Umbilical cord (tissue), 2 donors: ENCODE data around the gene OPCML. TPM values are rescaled to one million over a fixed set of nuclear protein-coding genes. Genes with fewer than 3 reads are reported as not detected.
A peak's percentile ranks its signal among the peaks of the same experiment; 100 is the strongest.

ENCODE experiments used
- DNase-seq: peaks from one replicate; pipeline ENCODE4 v3.0.0-alpha.2; 2015; ENCODE audit warnings: low spot score
- total RNA-seq: library from RNA; depleted of rRNA; stranded (reverse); fragments of >200 nt; gene quantifications from one replicate; pipeline ENCODE4 v1.2.3, GENCODE V29; 2014; ENCODE audit warnings: low replicate concordance; ENCODE audit not compliant: insufficient read depth

The OPCML gene
- total RNA-seq, 1 donor from 2014 or later = 4.8 TPM

DNA sequence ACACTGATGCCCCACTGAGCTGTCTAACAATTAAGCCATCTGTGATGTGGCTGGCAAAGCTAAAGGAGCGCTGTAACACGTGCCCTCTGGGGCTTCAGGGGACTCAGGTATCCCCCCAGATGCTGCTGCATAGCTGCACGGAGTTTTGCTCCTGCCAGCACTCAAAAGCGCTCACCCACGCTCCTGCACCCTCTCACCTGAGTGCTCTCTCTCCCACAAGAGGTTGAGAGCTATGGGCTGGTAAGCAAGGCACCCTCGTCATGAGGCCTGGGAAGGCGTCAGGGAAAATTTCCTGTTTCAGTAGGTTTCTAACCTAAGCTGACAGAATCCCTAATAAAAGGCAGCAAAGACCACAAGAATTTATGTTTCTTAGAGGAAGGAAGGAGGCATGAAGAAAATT lies 850.3 kb downstream of the OPCML start:
- no peak for DNase-seq

DNA sequence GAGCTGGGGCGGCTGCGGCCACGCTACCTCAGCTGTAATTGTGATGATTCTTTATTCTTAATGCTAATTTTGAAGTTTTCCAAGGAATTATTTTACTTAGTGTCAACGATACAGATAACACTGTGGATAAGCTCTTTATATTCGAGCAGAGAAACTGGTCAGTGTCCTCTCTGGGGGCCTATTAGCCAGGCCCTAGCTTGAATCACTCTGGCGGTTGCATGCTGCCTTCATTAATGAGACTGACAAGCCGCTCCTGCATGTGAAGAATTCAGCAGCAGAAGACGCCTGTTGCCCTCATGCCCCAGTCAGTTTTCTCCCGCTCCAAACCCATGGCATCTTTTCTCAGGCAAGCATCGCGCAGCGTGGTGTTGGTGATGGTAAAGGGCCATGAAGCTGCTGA lies 851.7 kb downstream of the OPCML start:
- DNase-seq = no peak

DNA sequence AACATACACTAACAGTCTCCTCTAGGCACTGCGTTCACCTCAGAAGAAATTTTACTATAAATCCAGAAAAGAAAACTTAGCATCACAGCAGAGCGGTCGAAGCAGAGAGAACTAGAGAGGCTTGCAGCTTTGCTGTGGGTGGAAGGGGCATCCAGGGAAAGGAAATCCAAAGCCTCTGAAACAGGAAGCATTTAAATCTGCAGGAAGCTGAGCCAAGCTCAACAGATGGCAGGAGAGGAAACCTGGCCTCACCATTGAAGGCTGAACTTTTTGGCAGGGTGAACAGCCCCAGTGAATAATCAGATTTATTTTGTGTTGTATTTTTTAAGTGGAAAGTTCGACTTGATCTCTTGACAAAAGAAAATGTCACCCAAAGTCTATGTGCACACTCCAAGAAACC lies 858.1 kb downstream of the OPCML start:
- no peak for DNase-seq

DNA sequence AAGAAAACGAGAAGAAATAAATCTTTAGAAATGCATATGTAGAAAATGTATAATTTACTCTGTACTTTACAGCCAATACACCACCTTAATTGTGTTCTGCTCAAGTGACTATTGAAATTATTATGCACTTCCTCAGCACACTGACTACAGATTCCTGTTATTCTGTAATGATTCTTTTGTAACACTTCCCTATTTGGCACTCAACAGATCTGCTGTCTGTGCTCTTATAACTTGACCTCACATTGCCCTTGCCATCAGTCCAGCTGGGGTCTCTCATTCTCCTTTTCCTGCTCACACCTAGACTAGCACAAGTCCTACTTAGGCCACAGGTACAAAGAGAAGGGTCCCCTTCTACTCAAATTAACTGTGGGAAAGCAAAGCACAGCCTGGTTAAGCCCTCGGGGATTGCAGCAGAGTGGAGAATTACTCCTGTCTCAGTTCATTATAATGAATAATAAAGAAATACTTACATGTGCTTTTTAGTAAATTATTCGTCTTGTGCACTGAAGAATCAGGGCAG lies 860.4 kb downstream of the OPCML start:
- no peak for DNase-seq

DNA sequence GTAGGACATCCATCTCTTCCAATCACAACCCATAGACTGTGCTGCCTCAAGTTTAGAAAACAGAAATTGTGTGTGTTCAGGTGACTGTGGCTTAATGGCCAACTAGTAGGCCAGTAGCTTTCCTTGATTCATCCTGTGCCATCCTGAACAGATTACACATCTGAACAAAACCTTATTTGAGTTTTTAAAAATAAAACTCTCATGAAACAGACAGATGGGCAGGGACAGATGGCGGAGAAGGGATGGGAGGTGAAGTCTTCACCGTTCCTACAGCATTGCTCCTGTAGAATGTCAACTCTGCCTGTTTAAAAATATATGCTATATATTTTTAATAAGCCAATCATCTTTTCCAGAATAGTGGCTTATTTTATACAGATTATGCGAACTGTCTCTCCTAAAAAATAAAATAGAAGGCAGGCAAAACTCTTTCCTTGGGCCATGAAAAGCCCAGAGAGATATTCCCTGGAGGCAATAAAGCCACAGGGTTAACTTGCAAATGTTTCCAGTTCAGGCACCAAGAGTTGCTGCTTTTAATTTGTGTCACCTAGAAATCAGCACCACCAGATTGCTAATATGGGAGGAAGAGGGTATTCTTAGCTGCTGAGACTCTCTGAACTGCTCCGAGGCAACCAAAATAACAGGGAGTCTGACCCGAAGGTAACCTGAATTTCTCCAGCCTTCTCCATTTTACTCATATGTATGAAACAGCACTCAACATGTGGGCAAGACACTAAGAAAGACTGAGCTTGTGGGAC lies 861.2 kb downstream of the OPCML start:
- no peak for DNase-seq

DNA sequence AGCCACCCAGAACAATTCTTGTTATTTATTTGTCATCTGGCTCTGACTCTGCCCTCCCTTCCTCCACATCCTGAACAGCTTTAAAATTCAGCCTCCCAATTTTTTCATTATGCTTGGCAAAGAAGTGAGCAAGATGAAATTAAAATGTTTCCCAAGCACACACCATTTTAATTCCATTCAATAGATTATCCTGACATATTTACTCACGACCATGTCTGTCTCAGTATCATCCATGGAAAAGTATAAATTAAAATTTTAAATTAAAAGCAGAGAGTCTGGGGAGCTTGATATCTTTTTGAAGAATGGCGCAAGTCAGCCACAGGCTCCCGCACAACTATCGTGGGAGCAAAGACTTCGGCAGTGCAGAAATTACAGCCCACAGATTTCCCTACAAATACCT lies 862.4 kb downstream of the OPCML start:
- no peak for DNase-seq

DNA sequence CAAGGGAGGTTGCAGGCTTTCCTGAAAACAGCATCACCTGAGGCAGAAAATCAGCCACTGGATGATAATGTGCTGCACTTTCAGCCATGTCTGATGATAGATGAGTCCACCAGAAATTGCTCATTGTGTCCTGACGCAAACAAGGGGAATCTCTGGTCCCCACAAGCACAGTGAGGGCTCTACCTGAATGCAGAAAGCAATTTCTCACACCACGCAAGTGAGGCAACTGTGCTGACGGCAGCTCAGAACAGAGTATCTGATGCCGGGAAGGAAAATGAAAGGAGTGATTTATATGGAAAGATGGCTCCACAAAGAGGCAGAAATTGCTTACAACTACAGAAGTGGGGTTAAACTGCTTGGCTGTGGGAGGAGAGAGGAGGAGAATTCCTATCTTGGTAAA lies 867.1 kb downstream of the OPCML start:
- no peak for DNase-seq

DNA sequence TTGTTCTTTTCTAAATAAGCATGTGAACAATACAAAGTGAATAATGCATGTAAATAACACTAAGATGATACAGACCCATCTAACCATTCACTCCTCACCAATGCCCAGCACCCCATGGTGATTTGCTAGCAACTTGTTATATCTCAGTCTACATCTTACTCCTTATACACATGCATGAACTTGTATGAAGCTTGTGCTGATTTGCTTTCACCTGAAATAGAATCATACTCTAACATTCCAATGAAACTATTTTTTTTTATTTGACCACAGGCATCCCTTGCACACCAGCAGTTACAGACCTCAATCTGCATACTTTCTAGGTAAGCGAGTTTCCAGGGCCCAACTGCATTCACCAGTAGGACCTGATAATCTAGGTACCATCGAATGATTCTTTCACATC lies 873.6 kb downstream of the OPCML start:
- no peak for DNase-seq

DNA sequence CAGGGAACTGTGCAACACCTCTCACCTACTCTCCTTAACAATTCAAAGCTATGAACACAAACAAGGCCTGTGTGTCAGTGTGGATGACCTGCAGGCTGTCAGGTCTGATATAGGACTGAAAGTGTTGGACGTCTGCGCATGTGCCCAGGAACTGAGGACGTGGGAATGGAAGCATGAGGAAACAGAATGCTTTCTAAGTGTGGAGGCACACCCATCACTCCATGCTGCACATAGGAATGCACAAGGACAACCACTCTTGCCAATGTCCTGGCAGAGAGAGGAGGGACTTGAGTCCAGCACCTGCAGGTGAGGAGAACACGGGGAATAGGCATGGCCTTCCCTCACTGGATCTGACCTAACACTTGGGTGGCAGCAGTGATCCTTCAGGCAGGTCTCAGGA lies 874.3 kb downstream of the OPCML start:
- DNase-seq = no peak

DNA sequence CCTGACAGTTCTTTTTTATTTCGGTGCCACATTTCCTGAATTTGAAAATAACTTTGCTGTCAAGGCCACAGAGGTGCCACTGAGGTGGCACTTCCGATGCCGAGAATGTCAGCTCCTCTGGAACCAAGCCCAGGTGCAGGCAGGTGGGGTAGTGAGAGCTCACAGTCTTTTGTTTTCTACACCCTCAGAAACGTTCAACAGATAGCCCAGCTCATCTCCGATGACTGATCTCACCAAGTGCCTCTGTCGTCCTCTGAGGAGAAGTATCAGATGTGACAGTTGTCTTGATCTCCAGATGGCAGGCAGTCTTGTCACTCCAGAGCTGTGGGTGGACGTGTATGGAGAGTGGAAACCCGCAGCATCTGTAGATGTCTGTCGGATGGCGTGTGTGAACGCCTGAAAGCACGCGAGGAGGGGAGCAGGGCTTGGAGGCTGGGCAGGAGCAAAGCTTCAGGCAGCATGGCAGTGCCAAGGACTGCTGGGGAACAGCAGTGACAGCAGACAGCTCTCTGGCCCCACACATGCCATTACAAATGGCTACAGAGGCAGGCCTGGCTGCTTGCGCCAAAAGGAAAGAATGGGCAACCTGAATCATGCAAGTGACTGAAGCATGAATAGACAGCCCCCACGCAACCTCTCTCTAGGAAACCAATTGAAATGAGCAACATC lies 877.0 kb downstream of the OPCML start:
- DNase-seq = no peak

DNA sequence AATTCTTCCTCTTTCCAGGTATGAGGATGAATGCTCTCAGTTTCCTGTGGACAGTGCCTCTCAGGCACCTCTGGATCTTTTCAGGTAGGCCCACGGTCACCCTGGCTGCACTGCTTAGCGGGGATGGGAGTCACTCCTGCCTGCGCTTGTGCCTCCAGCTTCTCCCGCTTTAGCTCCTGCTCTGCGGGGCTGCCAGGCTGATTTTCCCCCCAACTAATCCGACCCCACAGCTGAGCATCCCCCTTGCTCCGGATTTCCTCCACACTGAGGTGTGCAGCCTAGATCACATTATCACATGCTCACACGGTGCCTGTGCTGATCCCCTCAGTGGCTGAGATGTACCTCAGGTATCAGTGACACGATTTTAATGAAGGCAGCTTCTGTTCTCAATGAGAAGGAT lies 879.1 kb downstream of the OPCML start:
- no peak for DNase-seq

DNA sequence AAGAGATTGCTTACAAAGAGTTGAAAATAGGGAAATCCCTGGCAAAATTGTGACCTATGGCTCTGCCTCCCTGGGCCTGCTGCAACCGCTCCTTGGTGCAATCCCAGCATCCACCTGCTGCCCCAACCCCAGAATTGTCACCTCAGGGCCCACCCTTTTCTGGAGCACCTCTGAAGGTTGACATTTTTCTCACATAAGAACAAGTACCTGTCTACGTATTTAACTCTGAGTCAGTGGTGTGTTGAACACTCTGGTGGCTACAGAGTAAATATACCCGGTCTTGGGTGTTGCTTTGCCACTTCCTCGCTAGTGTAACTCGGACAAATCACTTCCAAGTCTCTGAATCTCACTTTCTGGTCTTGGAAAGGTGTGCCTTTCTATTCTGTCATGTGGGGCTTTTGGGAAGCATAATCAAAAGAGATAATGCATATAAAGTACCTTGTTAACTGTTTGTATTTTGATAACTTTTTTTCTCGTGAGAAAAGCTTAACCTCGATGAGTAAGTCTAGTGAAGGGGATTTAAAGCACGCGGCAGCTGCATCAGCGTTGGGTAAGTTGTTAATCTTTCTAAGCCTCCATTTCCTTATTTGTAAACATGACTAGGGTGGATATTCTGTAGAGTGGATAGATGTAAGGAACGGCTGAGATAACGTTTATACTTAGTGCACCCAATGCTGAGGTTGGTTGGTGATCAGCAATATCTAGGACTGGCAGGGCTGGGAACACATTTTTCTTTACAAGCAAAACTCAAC lies 881.2 kb downstream of the OPCML start:
- no peak for DNase-seq

DNA sequence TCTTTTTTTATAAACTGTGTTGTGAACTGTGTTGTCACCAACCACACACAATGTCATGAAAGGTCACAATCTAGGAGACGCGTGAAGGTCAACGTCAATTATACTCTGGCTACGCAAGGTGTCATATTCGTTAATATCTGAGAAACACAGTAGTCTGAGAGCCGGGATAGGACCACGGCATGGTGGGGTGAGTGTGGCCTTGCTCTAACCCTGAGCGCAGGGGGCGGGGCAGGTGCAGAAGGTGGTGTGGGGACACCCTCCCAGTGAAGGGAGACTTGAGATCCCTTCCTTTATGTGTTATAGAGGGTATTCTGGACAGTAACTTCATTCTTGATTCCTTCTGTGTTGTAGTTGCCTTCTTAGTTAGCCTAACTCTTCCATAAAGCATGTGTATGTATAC lies 883.0 kb downstream of the OPCML start:
- DNase-seq = no peak

DNA sequence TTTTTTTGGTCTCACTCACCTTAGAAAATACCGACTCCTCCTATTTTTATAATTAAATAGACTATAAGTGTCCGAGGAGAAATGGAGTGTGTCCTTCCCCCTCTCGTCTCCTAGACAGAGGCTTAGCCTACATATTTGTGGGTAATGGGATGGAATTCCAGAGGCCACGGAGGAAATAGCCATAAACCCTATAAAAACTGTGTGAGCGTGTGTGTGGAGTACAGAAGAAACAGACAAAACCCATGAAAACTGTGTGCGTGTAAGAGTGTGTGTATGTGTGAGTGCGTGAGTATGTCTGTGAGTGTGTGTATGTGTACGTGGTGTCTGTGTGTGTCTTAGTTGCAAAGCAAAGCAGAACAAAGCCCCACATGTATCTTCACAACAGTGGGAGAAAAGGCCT lies 883.5 kb downstream of the OPCML start:
- DNase-seq = peak; percentile 12

DNA sequence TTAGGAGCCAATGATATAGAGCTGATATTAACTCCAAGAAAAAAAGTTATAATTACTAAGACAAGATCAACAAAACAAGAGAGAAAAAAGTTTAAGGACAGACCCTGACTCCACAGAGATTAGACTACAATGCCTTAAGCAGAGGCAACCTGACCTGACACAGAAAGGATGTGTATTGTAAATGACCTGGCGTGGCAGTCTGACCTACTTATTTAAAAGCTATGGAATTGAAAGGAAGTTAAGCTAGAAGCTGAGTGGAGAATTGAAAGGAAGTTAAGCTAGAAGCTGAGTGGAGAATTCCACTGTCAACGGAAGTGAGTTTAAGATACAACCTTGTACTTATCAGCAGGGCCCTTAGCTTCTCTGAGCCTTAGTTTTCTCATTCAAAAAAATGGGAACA lies 885.4 kb downstream of the OPCML start:
- no peak for DNase-seq

DNA sequence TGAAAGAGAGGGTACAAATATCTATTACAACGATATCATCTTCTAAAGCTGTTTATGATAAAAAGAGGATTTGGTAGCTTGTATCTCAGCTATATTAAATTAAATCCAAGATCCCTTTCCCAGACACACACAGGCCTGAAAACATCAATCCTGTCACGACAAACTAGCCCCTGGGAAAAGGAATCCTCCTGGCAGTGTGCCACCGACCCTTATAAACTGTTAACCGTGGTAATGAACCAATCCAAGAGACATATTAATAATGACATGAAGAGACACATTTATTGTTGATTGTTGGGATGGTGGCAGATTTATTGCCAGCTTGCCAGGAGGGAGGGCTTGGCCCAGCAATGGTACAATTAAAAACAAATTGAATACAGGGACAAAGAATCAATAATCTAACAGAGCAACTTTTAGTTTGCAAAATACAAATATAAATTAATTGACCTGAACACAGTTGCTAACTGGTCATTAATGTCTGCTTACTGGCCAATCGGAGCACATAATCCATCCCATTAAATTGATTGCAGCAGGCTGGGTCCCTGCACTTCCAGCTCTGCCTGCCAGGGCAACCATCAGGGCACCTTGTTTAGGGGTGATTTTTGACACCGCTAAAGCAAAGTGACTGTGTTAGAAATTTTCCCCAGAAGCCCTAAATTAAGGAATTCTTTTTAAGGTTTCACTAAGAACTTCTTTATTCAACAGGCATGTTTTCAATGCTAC lies 887.6 kb downstream of the OPCML start:
- DNase-seq = no peak

DNA sequence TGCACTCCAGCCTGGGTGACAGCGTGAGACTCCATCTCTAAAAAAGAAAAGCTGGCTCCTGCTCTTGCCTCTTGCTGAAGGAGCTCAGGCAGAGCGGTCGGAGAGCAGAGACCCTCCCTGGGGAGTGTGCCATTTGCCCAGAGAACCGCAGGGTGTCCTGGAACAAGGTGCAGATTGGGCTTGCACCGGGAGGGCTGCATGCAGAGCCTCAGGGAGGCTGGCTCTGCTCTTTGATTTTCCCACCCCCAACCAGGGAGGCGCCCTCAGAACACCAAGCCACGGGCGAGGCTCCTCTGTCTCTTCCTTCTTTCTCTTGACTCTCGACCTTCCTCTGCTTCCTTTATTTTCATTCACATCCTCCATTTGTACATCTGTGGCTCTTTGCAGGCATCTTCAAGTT lies 889.1 kb downstream of the OPCML start:
- DNase-seq = no peak

DNA sequence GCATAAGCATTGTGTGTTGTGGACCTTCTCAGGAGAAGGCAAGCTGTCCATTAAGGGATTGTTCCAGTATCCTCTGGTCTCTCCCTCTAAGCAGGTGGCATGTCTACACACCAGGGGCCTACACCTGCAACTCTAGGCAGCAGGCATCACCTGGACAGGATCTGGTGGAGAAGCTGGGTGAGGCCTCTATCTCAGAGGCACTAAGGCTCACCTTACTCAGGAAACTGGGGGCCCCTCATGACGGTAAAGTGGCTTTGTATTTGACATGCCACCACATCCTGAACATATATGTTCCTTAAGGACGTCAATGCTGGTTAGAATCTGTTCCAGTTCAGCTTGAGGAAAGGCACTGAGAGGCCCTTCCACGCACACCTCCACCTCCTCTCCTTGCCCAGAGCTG lies 891.3 kb downstream of the OPCML start:
- no peak for DNase-seq

DNA sequence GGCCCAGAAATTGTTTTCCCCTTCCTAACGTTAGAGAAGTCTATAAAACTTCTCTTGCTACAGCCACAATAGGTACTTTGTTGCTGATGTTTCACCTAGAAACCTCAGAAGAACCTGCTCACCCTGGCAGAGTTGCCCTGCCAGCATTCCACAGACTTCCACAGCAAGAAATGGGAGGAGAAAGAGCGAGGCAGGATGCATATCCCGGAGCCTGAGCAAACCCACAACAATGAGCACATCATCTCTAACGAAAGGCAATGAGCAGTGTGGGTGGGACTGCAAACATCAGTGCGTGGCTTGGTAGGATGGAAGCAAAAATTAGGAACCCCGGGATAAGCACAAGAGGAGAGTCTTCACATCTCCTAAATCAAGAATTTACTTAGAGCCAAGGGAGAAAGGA lies 892.3 kb downstream of the OPCML start:
- DNase-seq = no peak

DNA sequence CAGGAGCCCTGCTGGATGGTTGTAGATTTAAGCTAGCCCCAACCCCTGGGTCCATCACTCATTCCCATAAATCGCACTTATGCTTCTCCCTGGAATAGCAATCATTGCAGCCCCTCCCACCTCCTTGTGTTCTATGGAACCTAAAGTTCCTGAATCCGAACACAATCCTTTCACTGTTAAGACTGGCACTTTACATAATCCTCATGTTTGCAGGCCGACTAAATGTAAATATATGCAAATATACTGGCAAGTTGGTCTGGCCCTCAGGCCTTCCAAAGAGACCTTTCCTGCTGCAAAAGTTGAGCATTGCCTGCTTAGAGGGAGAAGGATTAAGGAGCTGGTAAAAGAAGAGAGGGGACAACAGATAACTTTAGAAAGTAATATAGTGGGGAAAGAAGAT lies 892.9 kb downstream of the OPCML start:
- DNase-seq = no peak

DNA sequence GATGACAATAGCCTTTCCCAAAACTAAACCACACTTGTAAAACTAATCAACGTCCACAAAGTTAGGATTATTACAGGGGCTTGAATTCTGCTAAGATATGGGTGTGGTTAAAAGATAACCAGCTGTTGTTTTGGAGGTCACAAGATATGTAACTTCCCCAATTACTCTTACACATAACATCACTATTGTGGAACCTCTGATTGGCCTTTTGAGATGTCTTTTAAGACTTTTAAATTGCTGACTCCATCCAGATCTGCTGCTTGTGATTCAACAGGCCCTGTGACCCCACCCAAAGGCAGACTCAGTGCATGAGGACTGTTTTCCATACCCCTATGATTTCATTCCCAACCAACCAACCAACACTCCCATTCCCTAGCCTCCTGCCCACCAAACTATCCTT lies 893.9 kb downstream of the OPCML start:
- DNase-seq = no peak

DNA sequence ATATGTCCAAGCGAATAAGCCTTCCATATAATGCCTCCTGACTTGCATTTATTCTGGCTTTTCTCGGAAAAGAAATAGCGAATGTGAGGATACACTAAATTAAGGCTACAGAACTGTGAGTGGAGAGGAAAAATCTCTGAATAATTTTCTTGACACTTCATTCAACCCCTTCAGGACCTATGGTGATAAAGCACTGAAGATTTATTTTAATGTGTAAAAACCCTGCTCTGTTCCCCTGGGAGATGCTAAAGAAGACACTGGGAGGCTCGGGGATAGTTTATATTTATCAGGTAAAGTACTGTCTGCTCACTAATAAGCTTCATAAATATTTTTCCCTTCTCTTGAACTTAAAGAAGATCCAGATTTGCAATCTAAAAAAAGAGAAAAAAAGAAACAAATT lies 895.8 kb downstream of the OPCML start:
- no peak for DNase-seq
